Measurements from ENCODE around the gene CCDC57. TPM values are rescaled to one million over a fixed set of nuclear protein-coding genes. Genes with fewer than 3 reads are reported as not detected.
"Not testable (repeated sequence)": the region's sequence is repeated elsewhere in the genome, so short reads cannot be mapped to it uniquely, and the experiment has no call there.

CCDC57 gene
- total RNA-seq, 4 donors from 2014 or later, result 27.1 to 79.9 (median 50.9) TPM

DNA sequence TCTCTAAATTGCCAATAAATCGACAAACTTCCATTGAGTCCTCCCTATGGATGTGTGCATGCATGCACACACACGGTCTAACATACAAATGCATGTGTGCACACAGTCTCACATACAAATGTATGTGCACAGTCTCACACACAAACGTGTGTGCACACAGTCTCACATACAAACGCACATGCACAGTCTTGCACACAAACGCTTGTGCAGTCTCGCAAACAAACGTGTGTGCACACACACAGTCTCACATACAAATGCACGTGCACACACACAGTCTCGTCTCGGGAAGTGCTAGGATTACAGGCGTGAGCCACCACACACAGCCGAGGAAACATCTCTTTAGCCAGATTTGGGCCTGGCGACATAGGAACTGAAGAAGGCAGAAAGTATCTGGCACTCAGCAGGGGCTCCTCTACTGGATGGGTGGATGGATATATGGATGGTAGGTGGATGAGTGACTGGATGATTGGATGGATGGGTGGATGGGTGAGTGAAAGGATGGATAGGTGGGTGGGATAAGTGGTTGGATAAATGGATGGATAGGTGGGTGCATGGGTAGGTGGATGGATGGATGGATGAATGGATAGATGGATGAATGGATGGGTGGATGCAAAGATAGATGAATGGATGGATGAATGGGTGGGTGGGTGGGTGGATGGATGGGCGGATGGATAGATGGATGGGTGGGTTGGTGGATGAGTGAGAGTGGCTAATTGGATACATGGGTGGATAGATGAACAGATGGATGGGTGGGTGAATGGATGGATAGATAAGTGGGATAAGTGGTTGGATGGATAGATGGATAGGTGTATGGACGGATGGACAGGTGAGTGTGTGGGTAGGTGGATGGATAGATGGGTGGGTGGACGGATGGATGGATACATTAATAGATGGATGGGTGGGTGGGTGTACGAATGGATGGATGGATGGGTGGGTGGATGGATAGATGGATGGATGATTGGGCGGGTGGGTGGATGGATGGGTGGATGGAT is 65.7 kb downstream of the CCDC57 start:
- Histone ChIP-seq H3K27ac (no peak overlapping the region), H3K4me3 (replicated peaks in 1 of 3) (no peak overlapping the region), H3K9me3 (no peaks in the 10 kb centered on the region), H3K36me3 (no peaks in the 10 kb centered on the region), H3K27me3 (no peaks in the 10 kb centered on the region), H3K4me1 (no peaks in the 10 kb centered on the region)
- DNase-seq, result no peak
- TF ChIP-seq, protein P1, sequence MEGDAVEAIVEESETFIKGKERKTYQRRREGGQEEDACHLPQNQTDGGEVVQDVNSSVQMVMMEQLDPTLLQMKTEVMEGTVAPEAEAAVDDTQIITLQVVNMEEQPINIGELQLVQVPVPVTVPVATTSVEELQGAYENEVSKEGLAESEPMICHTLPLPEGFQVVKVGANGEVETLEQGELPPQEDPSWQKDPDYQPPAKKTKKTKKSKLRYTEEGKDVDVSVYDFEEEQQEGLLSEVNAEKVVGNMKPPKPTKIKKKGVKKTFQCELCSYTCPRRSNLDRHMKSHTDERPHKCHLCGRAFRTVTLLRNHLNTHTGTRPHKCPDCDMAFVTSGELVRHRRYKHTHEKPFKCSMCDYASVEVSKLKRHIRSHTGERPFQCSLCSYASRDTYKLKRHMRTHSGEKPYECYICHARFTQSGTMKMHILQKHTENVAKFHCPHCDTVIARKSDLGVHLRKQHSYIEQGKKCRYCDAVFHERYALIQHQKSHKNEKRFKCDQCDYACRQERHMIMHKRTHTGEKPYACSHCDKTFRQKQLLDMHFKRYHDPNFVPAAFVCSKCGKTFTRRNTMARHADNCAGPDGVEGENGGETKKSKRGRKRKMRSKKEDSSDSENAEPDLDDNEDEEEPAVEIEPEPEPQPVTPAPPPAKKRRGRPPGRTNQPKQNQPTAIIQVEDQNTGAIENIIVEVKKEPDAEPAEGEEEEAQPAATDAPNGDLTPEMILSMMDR (IDR thresholded peaks at IDR 0.05), result no peak
- TF ChIP-seq POLR2A (IDR thresholded peaks at IDR 0.05), result no peak
- intact Hi-C loops (cut with DNase I), result no loop called here
- 88 to 94% methylated on average over 18 of the region's 18 CpGs for WGBS, 2 donors

- Histone ChIP-seq H3K27me3 (no peaks in the 10 kb centered on the region), H3K4me3 (replicated peaks in 1 of 3) (no peak overlapping the region), H3K4me1 (no peaks in the 10 kb centered on the region), H3K27ac (no peak overlapping the region), H3K36me3 (no peaks in the 10 kb centered on the region), H3K9me3 (no peaks in the 10 kb centered on the region)
- intact Hi-C loops (cut with DNase I), result no loop called here
- 92 to 100% methylated on average over 7 to 9 of the region's 13 CpGs for WGBS, 2 donors
- TF ChIP-seq POLR2A (IDR thresholded peaks at IDR 0.05), result no peak
- TF ChIP-seq, protein P1 (IDR thresholded peaks at IDR 0.05), result no peak
- DNase-seq, result no peak
Measured at GRCh38 chr17:82145550-82146155, 67.0 kb downstream of the CCDC57 start.

DNA sequence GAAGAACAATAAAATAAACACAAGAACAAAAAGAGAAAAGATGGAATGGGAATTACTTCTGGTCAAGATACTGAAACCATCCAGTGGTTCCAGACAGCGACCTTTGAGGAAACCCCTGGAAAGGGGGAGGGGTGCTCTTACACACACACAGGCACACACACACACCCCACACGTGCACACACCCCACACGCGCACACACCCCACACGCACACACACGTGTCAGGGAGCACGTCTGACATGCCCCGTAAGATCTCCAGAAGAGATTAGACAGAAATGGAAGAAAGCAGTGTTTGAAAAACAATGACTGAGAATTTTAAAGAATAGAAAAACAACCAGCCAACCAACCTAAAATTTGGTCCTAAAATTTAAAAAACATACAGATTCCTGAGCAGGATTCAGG is 69.3 kb downstream of the CCDC57 start:
- Histone ChIP-seq H3K4me3 (replicated peaks in 1 of 3) (no peak overlapping the region), H3K36me3 (no peaks in the 10 kb centered on the region), H3K27me3 (no peaks in the 10 kb centered on the region), H3K4me1 (peaks cover 9 to 10% of the 10 kb centered on the region in 2 donors), H3K9me3 (no peaks in the 10 kb centered on the region), H3K27ac (no peak overlapping the region)
- no peak for DNase-seq
- TF ChIP-seq POLR2A (IDR thresholded peaks at IDR 0.05), result no peak
- TF ChIP-seq, protein P1 (IDR thresholded peaks at IDR 0.05), result no peak
- 92% methylated on average over 8 of the region's 8 CpGs for WGBS, 2 donors
- intact Hi-C loops (cut with DNase I), result no loop called here

DNA sequence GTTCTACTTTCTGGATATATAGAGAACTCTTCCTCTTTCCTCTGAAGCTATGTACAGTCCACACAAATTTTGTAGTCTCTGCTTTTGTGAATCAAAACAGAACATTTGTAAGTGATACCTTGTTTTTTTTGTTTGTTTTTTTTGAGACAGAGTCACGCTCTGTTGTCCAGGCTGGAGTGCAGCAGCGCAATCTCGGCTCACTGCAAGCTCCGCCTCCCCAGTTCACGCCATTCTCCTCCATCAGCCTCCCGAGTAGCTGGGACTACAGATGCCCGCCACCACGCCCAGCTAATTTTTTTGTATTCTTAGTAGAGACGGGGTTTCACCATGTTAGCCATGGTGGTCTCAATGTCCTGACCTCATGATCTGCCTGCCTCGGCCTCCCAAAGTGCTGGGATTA is 72.7 kb downstream of the CCDC57 start:
- Histone ChIP-seq H3K27ac (peak overlapping the region; percentile 70 to 78 (median 71)), H3K4me1 (peaks cover 10 to 13% of the 10 kb centered on the region in 2 donors)
- H3K27me3 ChIP-seq; H3K9me3 ChIP-seq; H3K36me3 ChIP-seq; intact Hi-C loops (cut with DNase I); H3K4me3 ChIP-seq (replicated peaks in 1 of 3): not testable (repeated sequence)
- TF ChIP-seq POLR2A (IDR thresholded peaks at IDR 0.05), result peak in 1 of 2 donors; percentile 48
- peak; percentile 59 to 74 for DNase-seq
- WGBS, 2 donors, result 67 to 70% methylated on average over 10 of the region's 10 CpGs

DNA sequence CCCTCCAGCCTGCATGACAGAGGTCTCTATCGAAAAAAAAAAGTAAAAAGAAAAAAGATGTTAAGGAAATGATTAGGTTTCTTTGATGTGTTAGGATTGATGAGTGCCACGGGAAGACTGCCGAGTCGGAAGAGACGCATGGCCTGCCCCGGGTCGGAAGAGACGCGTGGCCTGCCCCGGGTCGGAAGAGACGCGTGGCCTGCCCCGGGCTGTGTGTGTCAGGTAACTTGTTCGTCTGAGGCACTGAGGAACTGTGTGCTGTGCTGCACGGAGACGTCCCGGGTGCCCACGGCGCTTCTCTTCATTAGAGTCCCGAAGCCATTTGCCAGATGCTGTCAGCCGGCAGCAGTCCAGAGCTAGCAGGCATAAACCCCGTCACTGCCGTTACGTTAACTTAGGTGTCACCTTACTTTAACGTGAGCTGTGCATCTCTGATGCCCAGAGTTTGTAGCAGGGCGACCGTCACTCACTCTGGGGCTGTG is 74.1 kb downstream of the CCDC57 start:
- H3K27ac ChIP-seq, result peak overlapping the region in 2 of 3 donors; percentile 70 to 71
- no peak for DNase-seq
- H3K27me3 ChIP-seq, result no peaks in the 10 kb centered on the region
- intact Hi-C loops (cut with DNase I), result no loop called here
- no peak overlapping the region for H3K4me3 ChIP-seq (replicated peaks in 1 of 3)
- no peaks in the 10 kb centered on the region for H3K9me3 ChIP-seq
- H3K36me3 ChIP-seq, result no peaks in the 10 kb centered on the region
- peaks cover 19 to 24% of the 10 kb centered on the region in 2 donors for H3K4me1 ChIP-seq
- no peak for TF ChIP-seq POLR2A (IDR thresholded peaks at IDR 0.05)
- TF ChIP-seq, protein P1 (IDR thresholded peaks at IDR 0.05), result no peak
- WGBS, 2 donors, result 92 to 93% methylated on average over 28 of the region's 28 CpGs

Measured in thyroid gland (tissue), 4 donors.